Measurements from ENCODE around the gene UROS.
A peak's percentile ranks its signal among the peaks of the same experiment; 100 is the strongest.

- TF ChIP-seq, protein P1, sequence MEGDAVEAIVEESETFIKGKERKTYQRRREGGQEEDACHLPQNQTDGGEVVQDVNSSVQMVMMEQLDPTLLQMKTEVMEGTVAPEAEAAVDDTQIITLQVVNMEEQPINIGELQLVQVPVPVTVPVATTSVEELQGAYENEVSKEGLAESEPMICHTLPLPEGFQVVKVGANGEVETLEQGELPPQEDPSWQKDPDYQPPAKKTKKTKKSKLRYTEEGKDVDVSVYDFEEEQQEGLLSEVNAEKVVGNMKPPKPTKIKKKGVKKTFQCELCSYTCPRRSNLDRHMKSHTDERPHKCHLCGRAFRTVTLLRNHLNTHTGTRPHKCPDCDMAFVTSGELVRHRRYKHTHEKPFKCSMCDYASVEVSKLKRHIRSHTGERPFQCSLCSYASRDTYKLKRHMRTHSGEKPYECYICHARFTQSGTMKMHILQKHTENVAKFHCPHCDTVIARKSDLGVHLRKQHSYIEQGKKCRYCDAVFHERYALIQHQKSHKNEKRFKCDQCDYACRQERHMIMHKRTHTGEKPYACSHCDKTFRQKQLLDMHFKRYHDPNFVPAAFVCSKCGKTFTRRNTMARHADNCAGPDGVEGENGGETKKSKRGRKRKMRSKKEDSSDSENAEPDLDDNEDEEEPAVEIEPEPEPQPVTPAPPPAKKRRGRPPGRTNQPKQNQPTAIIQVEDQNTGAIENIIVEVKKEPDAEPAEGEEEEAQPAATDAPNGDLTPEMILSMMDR (IDR thresholded peaks at IDR 0.05): peak in 1 of 6 experiments; percentile 16
- TF ChIP-seq POLR2A (IDR thresholded peaks at IDR 0.05): peak in 1 of 2 donors; percentile 55
Observed at GRCh38 chr10:125822878-125823662, at the start of gene UROS, which contains the start of gene BCCIP.

Measured in thyroid gland (tissue), 4 donors.